Forelimb muscle (tissue), 1 donor: Measurements from ENCODE around the gene XPO4. TPM values are rescaled to one million over a fixed set of nuclear protein-coding genes. Genes with fewer than 3 reads are reported as not detected.
"Not testable (repeated sequence)": the region's sequence is repeated elsewhere in the genome, so short reads cannot be mapped to it uniquely, and the experiment has no call there.

ENCODE experiments used
- DNase-seq: peaks from one replicate; pipeline ENCODE4 v3.0.0-alpha.2; 2013; ENCODE audit warnings: low read depth
- polyA plus RNA-seq: library from polyadenylated mRNA; unstranded; fragments of 120-200 nt; gene quantifications from one replicate; pipeline ENCODE4 v1.2.1, GENCODE V29; 2013; ENCODE audit not compliant: insufficient read length

XPO4 gene
- polyA plus RNA-seq: 23.9 TPM

DNA sequence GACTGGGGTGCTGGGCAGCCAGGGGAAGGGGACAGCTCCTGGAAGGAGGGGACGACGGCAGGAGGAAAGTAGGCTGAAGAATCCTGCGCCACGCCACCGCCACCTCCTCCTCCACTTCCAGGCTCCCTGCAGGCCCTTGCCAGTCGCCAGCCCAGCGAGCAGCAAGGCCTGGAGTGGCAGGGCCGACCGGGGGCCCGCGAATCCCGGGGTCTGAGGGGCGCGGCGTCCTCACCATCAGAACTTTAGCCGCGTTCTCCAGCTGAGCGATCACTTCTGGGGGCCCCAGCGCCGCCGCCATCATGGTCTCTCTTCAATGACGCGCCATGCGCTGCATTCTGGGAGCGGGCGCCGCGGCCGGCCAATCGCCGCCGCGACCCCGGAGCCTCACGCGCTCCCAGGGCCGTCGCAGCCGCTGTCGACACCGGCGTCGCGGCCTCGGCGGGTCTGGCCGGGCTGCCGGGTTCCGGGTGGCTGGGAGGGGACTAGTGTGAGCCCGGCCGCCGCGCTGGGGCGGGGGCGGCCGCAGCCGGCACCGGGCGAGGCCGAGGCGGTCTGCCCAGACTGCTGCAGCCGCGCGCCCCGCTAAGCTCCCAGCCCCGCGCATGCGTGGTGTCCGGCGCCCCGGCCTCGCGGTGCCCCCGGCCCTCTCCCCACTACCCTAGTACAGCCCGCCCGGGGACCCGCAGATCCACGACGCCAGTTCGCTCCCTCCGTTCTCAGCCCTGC lies at the start of gene XPO4:
XPO4 (minus strand) TSS at position 309 of the 726 bp plus-strand sequence; CDS start at position 301, 8 bp downstream.
- peak; percentile 54 for DNase-seq

- DNase-seq: not testable (repeated sequence)
These were observed 45.5 kb upstream of the XPO4 start for GRCh38 chr13:20948001-20948400.

- DNase-seq: no peak
These were observed 43.4 kb upstream of the XPO4 start for GRCh38 chr13:20945952-20946383.

DNA sequence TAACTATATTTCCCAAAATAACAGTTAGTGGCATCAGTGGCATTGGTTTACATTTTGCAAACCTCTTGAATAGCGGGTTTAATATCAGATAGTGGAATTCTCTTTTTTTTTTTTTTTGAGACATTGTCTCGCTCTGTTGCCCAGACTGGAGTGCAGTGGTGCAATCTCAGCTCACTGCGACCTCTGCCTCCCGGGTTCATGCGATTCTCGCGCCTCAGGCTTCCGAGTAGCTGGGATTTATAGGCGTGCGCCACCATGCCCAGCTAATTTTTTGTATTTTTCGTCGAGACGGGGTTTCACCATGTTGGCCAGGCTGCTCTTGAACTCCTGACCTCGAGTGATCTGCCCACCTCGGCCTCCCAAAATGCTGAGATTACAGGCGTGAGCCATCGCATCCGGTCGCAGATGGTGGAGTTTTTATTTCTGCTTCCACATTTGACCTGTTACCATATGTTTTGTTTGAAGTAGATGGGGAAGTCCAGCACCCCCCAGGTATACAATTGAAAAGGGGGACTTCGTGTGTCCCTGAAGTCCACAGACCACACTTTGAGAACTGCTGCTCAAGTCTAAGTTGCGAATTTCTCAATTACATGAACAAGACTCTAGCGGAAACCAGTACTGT lies 40.5 kb upstream of the XPO4 start:
- DNase-seq: no peak

GRCh38 chr13:20940511-20940910 lies 38.0 kb upstream of the XPO4 start:
- not testable (repeated sequence) for DNase-seq

GRCh38 chr13:20940083-20940482 lies 37.5 kb upstream of the XPO4 start:
- DNase-seq: no peak

DNA sequence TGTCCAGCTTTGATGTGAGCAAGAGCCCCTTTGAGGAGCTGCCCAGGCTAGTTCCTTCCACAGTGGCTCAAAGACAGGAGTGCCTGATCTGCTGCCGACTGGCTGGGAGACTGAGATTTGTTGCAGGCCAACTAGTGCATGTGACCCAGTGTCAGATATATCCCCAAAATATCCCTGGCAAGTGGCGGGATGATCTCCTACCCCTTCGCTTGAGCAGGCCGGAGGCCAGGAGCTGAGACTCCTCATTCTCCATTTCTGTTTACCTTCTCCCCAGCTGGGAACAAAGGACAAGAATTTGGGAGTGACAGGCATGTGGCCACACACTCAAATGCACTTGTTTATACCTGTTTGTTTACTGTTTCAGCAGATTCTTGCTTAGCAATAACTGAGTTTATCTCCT lies 37.1 kb upstream of the XPO4 start:
- no peak for DNase-seq

DNA sequence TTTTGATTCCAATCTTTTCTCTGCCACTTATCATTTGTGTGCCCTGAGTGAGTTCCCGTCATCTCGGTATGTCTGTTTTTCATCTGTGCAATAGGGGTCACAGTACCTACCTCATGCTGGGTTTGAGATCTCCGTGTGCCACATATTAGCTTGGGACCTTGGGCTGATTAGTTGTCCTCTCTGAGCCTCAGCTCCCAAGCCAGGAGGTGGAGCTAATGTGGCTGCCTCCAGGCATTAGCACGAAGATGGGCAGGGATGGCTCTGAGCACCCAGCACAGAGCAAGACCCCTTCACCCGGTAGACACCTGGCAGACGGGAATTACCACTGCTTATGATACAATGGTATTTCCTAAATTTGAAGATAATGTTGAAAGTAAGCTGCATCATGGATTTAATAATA lies 35.8 kb upstream of the XPO4 start:
- DNase-seq: no peak

DNA sequence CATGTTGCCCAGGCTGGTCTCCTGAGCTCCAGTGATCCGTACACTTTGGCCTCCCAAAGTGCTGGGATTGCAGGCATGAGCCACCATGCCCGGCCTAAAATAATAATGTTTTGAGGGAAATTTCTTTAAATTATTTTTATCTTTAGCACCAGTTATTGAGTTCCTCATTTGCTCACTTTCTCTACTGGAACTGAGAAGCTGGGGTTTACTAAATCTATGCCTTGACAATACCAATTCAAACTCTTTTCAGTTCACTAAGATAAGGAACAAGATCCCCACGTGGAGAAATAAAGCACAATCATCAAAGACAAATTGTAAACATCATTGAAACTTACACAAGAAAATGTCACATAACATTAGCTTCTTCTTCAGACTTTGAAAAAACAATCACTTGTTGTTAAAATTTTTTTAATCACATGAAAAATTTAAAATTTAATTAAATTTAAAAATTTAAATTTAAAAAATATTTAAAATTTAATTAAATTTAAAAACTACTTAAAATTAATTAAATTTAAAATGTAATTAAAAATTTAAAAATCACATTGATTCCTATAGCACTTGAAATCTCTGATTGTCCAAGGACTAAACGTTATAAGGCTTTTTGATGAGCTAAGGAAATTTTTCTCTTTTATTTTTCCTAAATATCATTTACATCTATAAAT lies 25.2 kb upstream of the XPO4 start:
- no peak for DNase-seq

- DNase-seq: not testable (repeated sequence)
These were observed 22.8 kb upstream of the XPO4 start for GRCh38 chr13:20925395-20925790.

DNA sequence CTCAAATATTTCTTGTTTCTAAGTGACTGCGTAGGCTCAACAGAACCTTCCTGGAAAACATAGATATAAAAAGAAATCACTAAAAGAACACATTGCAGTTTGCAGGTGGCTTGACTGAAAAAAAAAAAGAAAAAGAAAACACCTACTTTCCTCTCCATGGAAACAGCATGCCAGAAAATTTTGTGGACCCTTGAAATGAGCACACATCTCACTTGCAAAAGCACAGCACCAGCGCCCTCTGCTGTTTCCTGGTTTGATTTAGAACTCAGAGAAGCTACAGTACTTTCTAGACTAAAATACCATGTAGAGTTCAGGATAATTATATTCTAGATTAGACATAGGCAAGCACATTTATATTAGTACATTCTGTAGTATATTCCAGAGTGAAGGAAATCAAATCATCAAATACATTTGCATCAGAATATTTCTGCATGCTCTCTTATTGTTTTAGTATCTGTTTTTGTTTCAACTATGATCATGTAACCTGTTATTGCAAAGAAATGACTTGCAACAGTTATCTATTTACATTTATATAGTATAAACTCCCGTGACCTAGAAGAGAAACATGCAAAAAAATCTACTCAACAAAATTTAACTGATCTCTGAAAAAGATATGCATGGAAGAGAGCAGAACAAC lies 22.3 kb upstream of the XPO4 start:
- peak; percentile 53 for DNase-seq

- DNase-seq: no peak
These were observed 20.7 kb upstream of the XPO4 start for GRCh38 chr13:20923272-20923671.

GRCh38 chr13:20921572-20921971 lies 19.0 kb upstream of the XPO4 start:
- DNase-seq: no peak

- not testable (repeated sequence) for DNase-seq
These were observed 13.1 kb upstream of the XPO4 start for GRCh38 chr13:20915676-20916075.

- no peak for DNase-seq
These were observed 8.5 kb upstream of the XPO4 start for GRCh38 chr13:20911037-20911436.

- DNase-seq: no peak
These were observed 6.4 kb upstream of the XPO4 start for GRCh38 chr13:20908714-20909497.

- DNase-seq: no peak
These were observed 2.4 kb upstream of the XPO4 start for GRCh38 chr13:20904908-20905307.

- DNase-seq: no peak
These were observed 574 bp upstream of the XPO4 start for GRCh38 chr13:20903164-20903475.

GRCh38 chr13:20901668-20902437 lies 693 bp downstream of the XPO4 start:
- no peak for DNase-seq

DNA sequence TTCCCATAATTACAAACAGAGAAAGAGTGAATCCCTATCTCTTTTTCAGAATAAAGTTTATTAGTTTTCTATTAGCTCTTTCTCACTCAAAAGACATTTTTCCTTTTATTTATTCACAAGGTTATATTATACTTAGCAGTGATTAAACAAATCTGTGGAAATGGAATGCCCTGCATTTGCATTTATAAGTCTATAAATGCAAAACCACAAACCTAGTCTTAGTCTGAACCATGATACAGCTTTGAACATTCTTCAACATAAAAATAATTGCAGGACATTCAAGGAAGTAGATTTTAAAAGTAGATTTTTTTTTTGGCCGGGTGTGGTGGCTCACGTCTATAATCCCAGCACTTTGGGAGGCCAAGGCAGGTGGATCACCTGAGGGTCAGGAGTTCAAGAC lies 8.3 kb downstream of the XPO4 start:
- no peak for DNase-seq

GRCh38 chr13:20891768-20892167 lies 10.8 kb downstream of the XPO4 start:
- no peak for DNase-seq
